GM12891 (cell line): ENCODE measurements around the gene LRRC30. TPM values are rescaled to one million over a fixed set of nuclear protein-coding genes. Genes with fewer than 3 reads are reported as not detected.
"Not testable (repeated sequence)": the region's sequence is repeated elsewhere in the genome, so short reads cannot be mapped to it uniquely, and the experiment has no call there.

Experiments
- DNase-seq: peaks from one replicate; pipeline ENCODE4 v3.0.0; 2011; ENCODE audit warnings: low spot score; ENCODE audit not compliant: insufficient read length
- FAIRE-seq: peaks from 2 replicates; lab custom pipeline; 2011; peaks lifted over from hg19 to GRCh38; lab: Jason Lieb, UNC
- PAX5 ChIP-seq: IDR thresholded peaks from 2 replicates; pipeline ENCODE4 v1.6.1; 2011; ENCODE audit warnings: low read length, moderate library complexity, mild to moderate bottlenecking; ENCODE audit not compliant: insufficient read depth, severe bottlenecking
- POLR2A ChIP-seq: IDR thresholded peaks from 2 replicates; pipeline ENCODE4 v1.6.1; 2011; ENCODE audit warnings: low read depth, low read length, control low read depth
- POLR2AphosphoS5 ChIP-seq: IDR thresholded peaks from 2 replicates; pipeline ENCODE4 v1.6.1; 2011; ENCODE audit warnings: low read depth, low read length, control low read depth
- POU2F2 ChIP-seq: IDR thresholded peaks from 2 replicates; pipeline ENCODE4 v1.6.1; 2011; ENCODE audit warnings: low read depth, mild to moderate bottlenecking, control low read depth, low read length, moderate library complexity
- SPI1 ChIP-seq: IDR thresholded peaks from 2 replicates; pipeline ENCODE4 v1.6.1; 2011; ENCODE audit warnings: low read depth, low read length, control low read depth
- TAF1 ChIP-seq: IDR thresholded peaks from 2 replicates; pipeline ENCODE4 v1.6.1; 2011; ENCODE audit warnings: low read depth, low read length, control low read depth
- polyA plus RNA-seq: library from polyadenylated mRNA; unstranded; fragments of >200 nt; gene quantifications from one replicate; pipeline ENCODE4 v1.2.1, GENCODE V29; 2012; ENCODE audit warnings: low read depth, missing spikeins, inconsistent platforms; ENCODE audit not compliant: missing spikeins

Gene LRRC30
- not detected for polyA plus RNA-seq

- TF ChIP-seq POLR2A (no peak), TAF1 (no peak), SPI1 (no peak), PAX5 (no peak), POU2F2 (no peak), POLR2AphosphoS5 (no peak)
- DNase-seq: no peak
- no peak for FAIRE-seq
Measured at GRCh38 chr18:7230626-7231349, at the start of gene LRRC30. TSS of gene LRRC30 (plus strand) at chr18:7231089. CDS start at chr18:7231139, 50 bp downstream.

- no peak for FAIRE-seq
- TF ChIP-seq PAX5 (no peak), SPI1 (no peak), POU2F2 (no peak), POLR2AphosphoS5 (no peak), TAF1 (no peak), POLR2A (no peak)
- no peak for DNase-seq
Measured at GRCh38 chr18:7185701-7186100, 45.2 kb upstream of the LRRC30 start.

GRCh38 chr18:7190547-7191156 is 40.2 kb upstream of the LRRC30 start:
- DNase-seq: no peak
- TF ChIP-seq PAX5: no peak
- TF ChIP-seq POU2F2: no peak
- no peak for TF ChIP-seq POLR2A
- TF ChIP-seq SPI1: no peak
- no peak for TF ChIP-seq TAF1
- TF ChIP-seq POLR2AphosphoS5: no peak
- FAIRE-seq: no peak

GRCh38 chr18:7191736-7192135 is 39.2 kb upstream of the LRRC30 start:
- DNase-seq (no peak), FAIRE-seq (no peak)
- TF ChIP-seq POU2F2 (no peak), SPI1 (no peak), POLR2AphosphoS5 (no peak), POLR2A (no peak)

GRCh38 chr18:7195266-7195665 is 35.6 kb upstream of the LRRC30 start:
- TF ChIP-seq POLR2A: no peak
- no peak for TF ChIP-seq PAX5
- DNase-seq (no peak), FAIRE-seq (no peak)

- TF ChIP-seq PAX5 (no peak), SPI1 (no peak)
- no peak for FAIRE-seq
- DNase-seq: no peak
Measured at GRCh38 chr18:7196421-7196820, 34.5 kb upstream of the LRRC30 start.

- DNase-seq: no peak
- TF ChIP-seq POLR2AphosphoS5 (no peak), SPI1 (no peak)
- no peak for FAIRE-seq
Measured at GRCh38 chr18:7197854-7198253, 33.0 kb upstream of the LRRC30 start.

GRCh38 chr18:7198326-7198725 is 32.6 kb upstream of the LRRC30 start:
- FAIRE-seq (no peak), DNase-seq (no peak)
- TF ChIP-seq POLR2A (no peak), PAX5 (no peak), SPI1 (no peak), POLR2AphosphoS5 (no peak), POU2F2 (no peak), TAF1 (no peak)

GRCh38 chr18:7201096-7201495 is 29.8 kb upstream of the LRRC30 start:
- no peak for TF ChIP-seq TAF1
- TF ChIP-seq POLR2A: no peak
- TF ChIP-seq SPI1: no peak
- TF ChIP-seq POLR2AphosphoS5: no peak
- no peak for TF ChIP-seq PAX5
- TF ChIP-seq POU2F2: no peak
- FAIRE-seq (no peak), DNase-seq (no peak)

- DNase-seq (no peak), FAIRE-seq (no peak)
- no peak for TF ChIP-seq POLR2AphosphoS5
- TF ChIP-seq POLR2A: no peak
- TF ChIP-seq SPI1: no peak
- TF ChIP-seq PAX5: no peak
- TF ChIP-seq TAF1: no peak
- no peak for TF ChIP-seq POU2F2
Measured at GRCh38 chr18:7202169-7202568, 28.7 kb upstream of the LRRC30 start.

GRCh38 chr18:7203601-7204000 is 27.3 kb upstream of the LRRC30 start:
- not testable (repeated sequence) for FAIRE-seq, DNase-seq
